B cell (primary cell): ENCODE measurements around the gene SNRPD1.

Experiments
- CTCF ChIP-seq: fragments of 200-600 bp; IDR thresholded peaks from one replicate; pipeline ENCODE4 v1.8.0; 2022; ENCODE audit warnings: antibody characterized with exemption, mild to moderate bottlenecking
- EZH2 ChIP-seq: IDR thresholded peaks from 2 replicates; pipeline ENCODE4 v1.6.1; 2012; ENCODE audit warnings: borderline replicate concordance, low read depth, mild to moderate bottlenecking, moderate library complexity, low read length; ENCODE audit not compliant: insufficient read depth, poor library complexity, severe bottlenecking

- no peak for TF ChIP-seq EZH2
- no peak for TF ChIP-seq CTCF
Measured at GRCh38 chr18:21597620-21598019, 14.5 kb upstream of the SNRPD1 start.
